Measurements from ENCODE around the gene ARRB1. TPM values are rescaled to one million over a fixed set of nuclear protein-coding genes. Genes with fewer than 3 reads are reported as not detected.

The ARRB1 gene
- polyA plus RNA-seq, 1 of the 3 experiments (the other 2 are of a cell fraction) = 7.0 TPM

GRCh38 chr11:75341612-75342011 is 9.8 kb downstream of the ARRB1 start (continued):
- no peak for TF ChIP-seq FOSL2 (IDR thresholded peaks at IDR 0.05; ENCODE audit: borderline replicate concordance, low read depth)
- no peak for TF ChIP-seq TEAD4 (IDR thresholded peaks at IDR 0.05; ENCODE audit: borderline replicate concordance, insufficient read depth)
- TF ChIP-seq RCOR1 (IDR thresholded peaks at IDR 0.05; ENCODE audit: low read length) = no peak
- no peak for TF ChIP-seq MEF2A (IDR thresholded peaks at IDR 0.05; ENCODE audit: borderline replicate concordance, low read depth)
- TF ChIP-seq IRF3 (IDR thresholded peaks at IDR 0.05; ENCODE audit: low read depth, low read length) = no peak
- no peak for TF ChIP-seq JUND (IDR thresholded peaks at IDR 0.05)
- TF ChIP-seq MXI1 (IDR thresholded peaks at IDR 0.05; ENCODE audit: low read depth, low read length) = no peak
- TF ChIP-seq CHD2 (IDR thresholded peaks at IDR 0.05; ENCODE audit: low read length, partially characterized antibody) = no peak

GRCh38 chr11:75339685-75340409 is 11.6 kb downstream of the ARRB1 start:
- DNase-seq = no peak
- Histone ChIP-seq H3K27me3 (ENCODE audit: insufficient read depth) (no peaks in the 10 kb centered on the region), H3K9me2 (no peaks in the 10 kb centered on the region), H4K20me1 (ENCODE audit: insufficient read depth) (no peaks in the 10 kb centered on the region), H2AFZ (ENCODE audit: low read depth) (peak overlapping the region; percentile 31; the same call in 1 of the 2 replicates), H3K27ac (ENCODE audit: low read depth in 2 of 2, low read length in 1 of 2) (peak overlapping the region; percentile 20 to 90; a peak in 3 of 4 replicates), H3K4me3 (ENCODE audit: low read depth in 2 of 2, low read length in 1 of 2) (no peak overlapping the region), H3K36me3 (replicated peaks in 1 of 2; ENCODE audit: control insufficient read depth in 1 of 2, insufficient read depth in 2 of 2, low read length in 1 of 2) (no peaks in the 10 kb centered on the region), H3K79me2 (ENCODE audit: insufficient read depth) (no peaks in the 10 kb centered on the region), H3K9me3 (no peaks in the 10 kb centered on the region), H3K9ac (no peak overlapping the region), H3F3A (replicated peaks; ENCODE audit: insufficient read depth) (no peaks in the 10 kb centered on the region), H3K4me2 (peak overlapping the region; percentile 22; the same call in 1 of the 2 replicates), H3K4me1 (ENCODE audit: control insufficient read depth in 1 of 2, insufficient read depth in 2 of 2, low read depth in 1 of 2, low read length in 1 of 2) (peaks cover 55 to 78% of the 10 kb centered on the region in 2 experiments)
- ChIA-PET CTCF (interaction anchor here (0.7 to 6.6 kb wide), 17 partner anchors 8 to 92 kb away, joined by 3 to 46 read pairs (median 4); no protein-coding TSS in a partner anchor), POLR2A (interaction anchor here (0.6 to 2.0 kb wide), 6 partner anchors 9 to 1267 kb away, joined by 3 to 15 read pairs (median 3); no protein-coding TSS in a partner anchor)
- TF ChIP-seq RAD21 (IDR thresholded peaks at IDR 0.05; ENCODE audit: low read length) (0 out of 2 replicates have a peak, but pooled peaks have one; percentile 23), GABPA (IDR thresholded peaks at IDR 0.05; ENCODE audit: low read depth) (no peak)
- WGBS (ENCODE audit: low lambda C conversion rate) = 71% methylated on average over 12 of the region's 14 CpGs

- CTCF ChIA-PET = interaction anchor here (1.4 to 6.6 kb wide), 8 partner anchors 10 to 90 kb away, joined by 5 to 46 read pairs (median 6); no protein-coding TSS in a partner anchor
- no peak overlapping the region for H3K4me3 ChIP-seq (ENCODE audit: low read depth in 2 of 2, low read length in 1 of 2)
These were observed 12.8 kb downstream of the ARRB1 start for GRCh38 chr11:75338516-75339208.

More at GRCh38 chr11:75338516-75339208, 12.8 kb downstream of the ARRB1 start:
- peak overlapping the region in 1 of 2 experiments; percentile 90; a peak in 2 of 4 replicates for H3K27ac ChIP-seq (ENCODE audit: low read depth in 2 of 2, low read length in 1 of 2)
- no peaks in the 10 kb centered on the region for H3K9me2 ChIP-seq
- no peaks in the 10 kb centered on the region for H3K9me3 ChIP-seq
- H3K4me1 ChIP-seq (ENCODE audit: control insufficient read depth in 1 of 2, insufficient read depth in 2 of 2, low read depth in 1 of 2, low read length in 1 of 2) = peaks cover 52 to 83% of the 10 kb centered on the region in 2 experiments
- H3K79me2 ChIP-seq (ENCODE audit: insufficient read depth) = no peaks in the 10 kb centered on the region
- 74% methylated on average over 7 of the region's 8 CpGs for WGBS (ENCODE audit: low lambda C conversion rate)
- no peak overlapping the region for H3K9ac ChIP-seq
- no peak overlapping the region for H2AFZ ChIP-seq (ENCODE audit: low read depth)
- POLR2A ChIA-PET = interaction anchor here (1.5 kb wide), 1 partner anchor 8 kb away, joined by 3 read pairs; no protein-coding TSS in a partner anchor
- no peaks in the 10 kb centered on the region for H3K27me3 ChIP-seq (ENCODE audit: insufficient read depth)
- no peak for TF ChIP-seq IRF3 (IDR thresholded peaks at IDR 0.05; ENCODE audit: low read depth, low read length)
- TF ChIP-seq TAF1 (IDR thresholded peaks at IDR 0.05; ENCODE audit: borderline replicate concordance, low read depth, low read length) = no peak
- no peak for TF ChIP-seq MEF2A (IDR thresholded peaks at IDR 0.05; ENCODE audit: borderline replicate concordance, low read depth)
- TF ChIP-seq EP300 (IDR thresholded peaks at IDR 0.05; ENCODE audit: borderline replicate concordance in 1 of 2, low read depth in 1 of 2, low read length in 1 of 2) = peak in 1 of 2 experiments; percentile 40; a peak in 1 of 4 replicates
- TF ChIP-seq PBX3 (IDR thresholded peaks at IDR 0.05) = peak; percentile 41; the same call in 1 of the 2 replicates
- TF ChIP-seq MXI1 (IDR thresholded peaks at IDR 0.05; ENCODE audit: low read depth, low read length) = peak; percentile 69
- peak; percentile 52 for DNase-seq
- H3F3A ChIP-seq (replicated peaks; ENCODE audit: insufficient read depth) = no peaks in the 10 kb centered on the region
- H3K4me2 ChIP-seq = no peak overlapping the region
- no peaks in the 10 kb centered on the region for H3K36me3 ChIP-seq (replicated peaks in 1 of 2; ENCODE audit: control insufficient read depth in 1 of 2, insufficient read depth in 2 of 2, low read length in 1 of 2)
- H4K20me1 ChIP-seq (ENCODE audit: insufficient read depth) = no peaks in the 10 kb centered on the region

Data from SK-N-SH (cell line).